GM23338 (cell line): ENCODE measurements around the gene IQGAP2. TPM values are rescaled to one million over a fixed set of nuclear protein-coding genes. Genes with fewer than 3 reads are reported as not detected.
A peak's percentile ranks its signal among the peaks of the same experiment; 100 is the strongest.

Experiments used
- ATAC-seq: fragments of 200-7000 bp; cut with Tn5 transposase; 3 replicates; pipeline ENCODE4 v1.9.1; 2020
- DNase-seq: peaks from one replicate; pipeline ENCODE4 v3.0.0-alpha.2; 2015; ENCODE audit warnings: low spot score
- H2AFZ ChIP-seq: fragments of 200-600 bp; sonication (generic); 2 replicates; pipeline ENCODE4 v1.8.0; 2016; ENCODE audit warnings: antibody characterized with exemption, mild to moderate bottlenecking, moderate library complexity
- H3F3A ChIP-seq: fragments of 200-600 bp; sonication (generic); replicated peaks from 2 replicates; pipeline ENCODE4 v1.8.0; 2017; ENCODE audit warnings: antibody characterized with exemption, mixed run types, low read depth
- H3K27ac ChIP-seq: fragments of 200-600 bp; sonication (generic); 2 replicates; pipeline ENCODE4 v1.6.1; 2016; ENCODE audit warnings: low read depth
- H3K27me3 ChIP-seq: fragments of 200-600 bp; sonication (generic); 2 replicates; pipeline ENCODE4 v1.8.0; 2016; ENCODE audit warnings: mild to moderate bottlenecking, mixed run types, moderate library complexity; ENCODE audit not compliant: insufficient read depth
- H3K36me3 ChIP-seq: fragments of 200-600 bp; sonication (generic); 2 replicates; pipeline ENCODE4 v1.8.0; 2016; ENCODE audit warnings: mild to moderate bottlenecking; ENCODE audit not compliant: insufficient read depth
- H3K4me1 ChIP-seq: fragments of 200-600 bp; sonication (generic); 2 replicates; pipeline ENCODE4 v1.8.0; 2016; ENCODE audit warnings: mild to moderate bottlenecking, moderate library complexity; ENCODE audit not compliant: insufficient read depth
- H3K4me2 ChIP-seq: fragments of 200-600 bp; sonication (generic); 2 replicates; pipeline ENCODE4 v1.7.1; 2017; ENCODE audit warnings: mixed run types
- H3K4me3 ChIP-seq: fragments of 200-600 bp; sonication (generic); 2 replicates; pipeline ENCODE4 v1.6.1; 2016; ENCODE audit warnings: mixed run types
- H3K79me2 ChIP-seq: fragments of 200-600 bp; sonication (generic); replicated peaks from 2 replicates; pipeline ENCODE4 v1.8.0; 2017; ENCODE audit warnings: mild to moderate bottlenecking; ENCODE audit not compliant: insufficient read depth
- H3K9me2 ChIP-seq: fragments of 200-600 bp; sonication (generic); 2 replicates; pipeline ENCODE4 v1.8.0; 2017; ENCODE audit not compliant: insufficient read depth
- H4K20me1 ChIP-seq: fragments of 200-600 bp; sonication (generic); replicated peaks from 2 replicates; pipeline ENCODE4 v1.8.0; 2017; ENCODE audit warnings: mild to moderate bottlenecking; ENCODE audit not compliant: insufficient read depth
- H3K27ac Mint-ChIP-seq: 2 replicates; pipeline ENCODE4 v1.8.0; 2020; ENCODE audit warnings: inconsistent platforms, mild to moderate bottlenecking, moderate library complexity, mixed read lengths
- H3K27me3 Mint-ChIP-seq: 3 replicates; pipeline ENCODE4 v1.8.0; 2022; ENCODE audit warnings: low read depth, mild to moderate bottlenecking, moderate library complexity, mixed read lengths, inconsistent platforms; ENCODE audit not compliant: insufficient read depth, poor library complexity
- H3K36me3 Mint-ChIP-seq: 3 replicates; pipeline ENCODE4 v1.8.0; 2021; ENCODE audit warnings: low read depth, mild to moderate bottlenecking, inconsistent platforms, moderate library complexity, mixed read lengths
- H3K4me1 Mint-ChIP-seq: 3 replicates; pipeline ENCODE4 v1.8.0; 2020; ENCODE audit warnings: mild to moderate bottlenecking, inconsistent platforms, mixed read lengths
- H3K4me3 Mint-ChIP-seq: 3 replicates; pipeline ENCODE4 v1.8.0; 2021; ENCODE audit warnings: moderate library complexity, mild to moderate bottlenecking, inconsistent platforms, mixed read lengths
- H3K9me3 Mint-ChIP-seq: 3 replicates; pipeline ENCODE4 v1.8.0; 2020; ENCODE audit warnings: moderate library complexity, mild to moderate bottlenecking, inconsistent platforms, mixed read lengths
- EZH2 ChIP-seq: fragments of 200-600 bp; sonication (generic); IDR thresholded peaks from one replicate; pipeline ENCODE4 v1.8.0; 2017; ENCODE audit warnings: antibody characterized with exemption, mild to moderate bottlenecking, low read depth; ENCODE audit not compliant: unreplicated experiment
- EZH2phosphoT487 ChIP-seq: fragments of 200-600 bp; sonication (generic); IDR thresholded peaks from one replicate; pipeline ENCODE4 v1.8.1; 2018; ENCODE audit warnings: antibody characterized with exemption; ENCODE audit not compliant: unreplicated experiment
- NANOG ChIP-seq: IDR thresholded peaks from 2 replicates; pipeline ENCODE4 v1.6.1; 2016; ENCODE audit warnings: antibody characterized with exemption, borderline replicate concordance
- POLR2AphosphoS5 ChIP-seq: IDR thresholded peaks from 2 replicates; pipeline ENCODE4 v1.6.1; 2016; ENCODE audit warnings: antibody characterized with exemption, low read depth
- REST ChIP-seq: IDR thresholded peaks from one replicate; pipeline ENCODE4 v1.6.1; 2018; ENCODE audit warnings: antibody characterized with exemption; ENCODE audit not compliant: unreplicated experiment
- ZNF114 ChIP-seq: fragments of 250-450 bp; sonication (Bioruptor Pico); IDR thresholded peaks from 2 replicates; pipeline ENCODE4 v1.5.0; 2020; ENCODE audit warnings: mild to moderate bottlenecking, moderate library complexity
- long read RNA-seq: library from polyadenylated mRNA; unstranded; transcript quantifications from one replicate; pipeline ENCODE4 v2.0.0, GENCODE V29; 2020; ENCODE audit not compliant: unreplicated experiment
- polyA plus RNA-seq: library from polyadenylated mRNA; unstranded; fragments of >200 nt; fragmentation: Nextera tagmentation; extraction: Ambion mirVana; gene quantifications from 2 replicates; pipeline ENCODE4 v1.2.1, GENCODE V29; 2016
- total RNA-seq: library from RNA; depleted of rRNA; stranded (reverse); fragments of >200 nt; shearing (Covaris generic); gene quantifications from 2 replicates; pipeline ENCODE4 v1.2.3, GENCODE V29; 2014; rRNA removed
- TF ChIP-seq, protein P1 (sequence below): IDR thresholded peaks from 2 replicates; pipeline ENCODE4 v1.6.1; 2016; ENCODE audit warnings: antibody characterized with exemption
- TF ChIP-seq, protein P2 (sequence below): fragments of 250-450 bp; sonication (Bioruptor Pico); IDR thresholded peaks from 2 replicates; pipeline ENCODE4 v1.5.0; 2020; ENCODE audit warnings: mild to moderate bottlenecking, moderate library complexity

Gene IQGAP2, protein sequence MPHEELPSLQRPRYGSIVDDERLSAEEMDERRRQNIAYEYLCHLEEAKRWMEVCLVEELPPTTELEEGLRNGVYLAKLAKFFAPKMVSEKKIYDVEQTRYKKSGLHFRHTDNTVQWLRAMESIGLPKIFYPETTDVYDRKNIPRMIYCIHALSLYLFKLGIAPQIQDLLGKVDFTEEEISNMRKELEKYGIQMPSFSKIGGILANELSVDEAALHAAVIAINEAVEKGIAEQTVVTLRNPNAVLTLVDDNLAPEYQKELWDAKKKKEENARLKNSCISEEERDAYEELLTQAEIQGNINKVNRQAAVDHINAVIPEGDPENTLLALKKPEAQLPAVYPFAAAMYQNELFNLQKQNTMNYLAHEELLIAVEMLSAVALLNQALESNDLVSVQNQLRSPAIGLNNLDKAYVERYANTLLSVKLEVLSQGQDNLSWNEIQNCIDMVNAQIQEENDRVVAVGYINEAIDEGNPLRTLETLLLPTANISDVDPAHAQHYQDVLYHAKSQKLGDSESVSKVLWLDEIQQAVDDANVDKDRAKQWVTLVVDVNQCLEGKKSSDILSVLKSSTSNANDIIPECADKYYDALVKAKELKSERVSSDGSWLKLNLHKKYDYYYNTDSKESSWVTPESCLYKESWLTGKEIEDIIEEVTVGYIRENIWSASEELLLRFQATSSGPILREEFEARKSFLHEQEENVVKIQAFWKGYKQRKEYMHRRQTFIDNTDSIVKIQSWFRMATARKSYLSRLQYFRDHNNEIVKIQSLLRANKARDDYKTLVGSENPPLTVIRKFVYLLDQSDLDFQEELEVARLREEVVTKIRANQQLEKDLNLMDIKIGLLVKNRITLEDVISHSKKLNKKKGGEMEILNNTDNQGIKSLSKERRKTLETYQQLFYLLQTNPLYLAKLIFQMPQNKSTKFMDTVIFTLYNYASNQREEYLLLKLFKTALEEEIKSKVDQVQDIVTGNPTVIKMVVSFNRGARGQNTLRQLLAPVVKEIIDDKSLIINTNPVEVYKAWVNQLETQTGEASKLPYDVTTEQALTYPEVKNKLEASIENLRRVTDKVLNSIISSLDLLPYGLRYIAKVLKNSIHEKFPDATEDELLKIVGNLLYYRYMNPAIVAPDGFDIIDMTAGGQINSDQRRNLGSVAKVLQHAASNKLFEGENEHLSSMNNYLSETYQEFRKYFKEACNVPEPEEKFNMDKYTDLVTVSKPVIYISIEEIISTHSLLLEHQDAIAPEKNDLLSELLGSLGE (N-terminal part only)
- total RNA-seq = 55.8 and 86.5 TPM in 2 replicates
- polyA plus RNA-seq = 57.3 and 60.0 TPM in 2 replicates
- long read RNA-seq, partial matches to known transcripts = 24 of 28 reads
- long read RNA-seq, other reads (novel, unspliced or antisense) = 4 of 28 reads

DNA sequence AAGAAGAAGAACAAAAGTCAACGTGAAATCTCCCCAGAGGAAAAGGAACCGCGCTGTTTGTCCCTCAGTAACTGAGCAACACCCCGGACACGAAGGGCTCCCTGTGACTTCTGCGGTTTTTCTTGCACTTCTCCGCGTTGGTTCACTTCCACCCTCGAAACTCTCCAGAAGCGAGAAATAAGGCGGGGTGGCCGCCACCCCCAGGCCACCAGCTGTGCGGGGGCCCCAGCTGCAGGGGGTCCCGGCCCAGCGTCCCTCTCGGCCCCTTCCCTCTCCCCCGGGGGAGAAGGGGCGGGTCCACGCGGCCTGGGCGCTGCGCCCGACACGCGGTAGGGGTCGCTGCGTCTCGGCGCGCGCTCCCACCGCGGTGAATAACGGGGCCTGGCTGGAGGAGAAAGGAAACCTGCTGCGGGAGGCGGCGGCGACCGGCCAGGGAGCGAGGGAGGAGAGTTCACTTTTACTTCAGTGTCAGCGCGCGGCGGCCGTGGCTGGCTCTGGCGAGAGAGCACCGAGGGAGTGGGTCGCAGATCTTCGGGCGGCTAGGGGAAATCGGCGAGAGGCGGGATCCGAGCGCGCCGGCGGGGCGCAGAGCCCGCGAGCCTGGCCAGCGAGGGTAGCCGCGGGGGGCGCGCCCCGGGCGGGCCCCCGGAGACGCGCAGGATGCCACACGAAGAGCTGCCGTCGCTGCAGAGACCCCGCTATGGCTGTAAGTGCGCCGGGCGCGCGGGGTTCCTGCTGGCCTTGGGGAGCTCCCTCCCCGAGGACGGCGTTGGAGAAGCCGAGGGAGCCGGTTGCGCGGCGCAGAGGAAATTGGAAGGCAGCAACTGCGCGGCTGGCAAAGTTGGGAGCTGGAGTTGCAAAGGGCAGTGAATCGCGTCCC, at the start of gene IQGAP2:
IQGAP2 (plus strand) TSS at position 400 of the 880 bp plus-strand sequence; CDS start at position 661, 261 bp downstream.
- Histone ChIP-seq H3K9me2 (no peaks in the 10 kb centered on the region; the same call in 1 of the 2 replicates), H3K27ac (peak within 1 kb of the TSS; percentile 69), H4K20me1 (0 out of 2 replicates have a peak, but pooled peaks cover 5% of the 10 kb centered on the region), H3K79me2 (peaks cover 41% of the 10 kb centered on the region), H3K36me3 (0 out of 2 replicates have a peak, but pooled peaks cover 4% of the 10 kb centered on the region), H3K27me3 (no peaks in the 10 kb centered on the region), H3K4me2 (peak within 1 kb of the TSS; percentile 80), H3K4me3 (peak within 1 kb of the TSS; percentile 90), H2AFZ (peak within 1 kb of the TSS; percentile 95), H3F3A (0 out of 2 replicates have a peak, but pooled peaks cover 4% of the 10 kb centered on the region), H3K4me1 (peaks cover 33% of the 10 kb centered on the region)
- Mint-ChIP-seq H3K27ac (peak within 1 kb of the TSS; percentile 84), H3K4me3 (peak within 1 kb of the TSS; percentile 91), H3K4me1 (peaks cover 45% of the 10 kb centered on the region), H3K9me3 (no peaks in the 10 kb centered on the region), H3K27me3 (peaks cover 13% of the 10 kb centered on the region), H3K36me3 (no peaks in the 10 kb centered on the region)
- ATAC-seq = peak; percentile 66
- DNase-seq = peak; percentile 73
- TF ChIP-seq, protein P1, sequence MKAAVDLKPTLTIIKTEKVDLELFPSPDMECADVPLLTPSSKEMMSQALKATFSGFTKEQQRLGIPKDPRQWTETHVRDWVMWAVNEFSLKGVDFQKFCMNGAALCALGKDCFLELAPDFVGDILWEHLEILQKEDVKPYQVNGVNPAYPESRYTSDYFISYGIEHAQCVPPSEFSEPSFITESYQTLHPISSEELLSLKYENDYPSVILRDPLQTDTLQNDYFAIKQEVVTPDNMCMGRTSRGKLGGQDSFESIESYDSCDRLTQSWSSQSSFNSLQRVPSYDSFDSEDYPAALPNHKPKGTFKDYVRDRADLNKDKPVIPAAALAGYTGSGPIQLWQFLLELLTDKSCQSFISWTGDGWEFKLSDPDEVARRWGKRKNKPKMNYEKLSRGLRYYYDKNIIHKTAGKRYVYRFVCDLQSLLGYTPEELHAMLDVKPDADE = no peak
- TF ChIP-seq ZNF114 (no peak), EZH2phosphoT487 (no peak), NANOG (no peak), REST (no peak), POLR2AphosphoS5 (peak; percentile 38; the same call in 1 of the 2 replicates), EZH2 (no peak)
- TF ChIP-seq, protein P2, sequence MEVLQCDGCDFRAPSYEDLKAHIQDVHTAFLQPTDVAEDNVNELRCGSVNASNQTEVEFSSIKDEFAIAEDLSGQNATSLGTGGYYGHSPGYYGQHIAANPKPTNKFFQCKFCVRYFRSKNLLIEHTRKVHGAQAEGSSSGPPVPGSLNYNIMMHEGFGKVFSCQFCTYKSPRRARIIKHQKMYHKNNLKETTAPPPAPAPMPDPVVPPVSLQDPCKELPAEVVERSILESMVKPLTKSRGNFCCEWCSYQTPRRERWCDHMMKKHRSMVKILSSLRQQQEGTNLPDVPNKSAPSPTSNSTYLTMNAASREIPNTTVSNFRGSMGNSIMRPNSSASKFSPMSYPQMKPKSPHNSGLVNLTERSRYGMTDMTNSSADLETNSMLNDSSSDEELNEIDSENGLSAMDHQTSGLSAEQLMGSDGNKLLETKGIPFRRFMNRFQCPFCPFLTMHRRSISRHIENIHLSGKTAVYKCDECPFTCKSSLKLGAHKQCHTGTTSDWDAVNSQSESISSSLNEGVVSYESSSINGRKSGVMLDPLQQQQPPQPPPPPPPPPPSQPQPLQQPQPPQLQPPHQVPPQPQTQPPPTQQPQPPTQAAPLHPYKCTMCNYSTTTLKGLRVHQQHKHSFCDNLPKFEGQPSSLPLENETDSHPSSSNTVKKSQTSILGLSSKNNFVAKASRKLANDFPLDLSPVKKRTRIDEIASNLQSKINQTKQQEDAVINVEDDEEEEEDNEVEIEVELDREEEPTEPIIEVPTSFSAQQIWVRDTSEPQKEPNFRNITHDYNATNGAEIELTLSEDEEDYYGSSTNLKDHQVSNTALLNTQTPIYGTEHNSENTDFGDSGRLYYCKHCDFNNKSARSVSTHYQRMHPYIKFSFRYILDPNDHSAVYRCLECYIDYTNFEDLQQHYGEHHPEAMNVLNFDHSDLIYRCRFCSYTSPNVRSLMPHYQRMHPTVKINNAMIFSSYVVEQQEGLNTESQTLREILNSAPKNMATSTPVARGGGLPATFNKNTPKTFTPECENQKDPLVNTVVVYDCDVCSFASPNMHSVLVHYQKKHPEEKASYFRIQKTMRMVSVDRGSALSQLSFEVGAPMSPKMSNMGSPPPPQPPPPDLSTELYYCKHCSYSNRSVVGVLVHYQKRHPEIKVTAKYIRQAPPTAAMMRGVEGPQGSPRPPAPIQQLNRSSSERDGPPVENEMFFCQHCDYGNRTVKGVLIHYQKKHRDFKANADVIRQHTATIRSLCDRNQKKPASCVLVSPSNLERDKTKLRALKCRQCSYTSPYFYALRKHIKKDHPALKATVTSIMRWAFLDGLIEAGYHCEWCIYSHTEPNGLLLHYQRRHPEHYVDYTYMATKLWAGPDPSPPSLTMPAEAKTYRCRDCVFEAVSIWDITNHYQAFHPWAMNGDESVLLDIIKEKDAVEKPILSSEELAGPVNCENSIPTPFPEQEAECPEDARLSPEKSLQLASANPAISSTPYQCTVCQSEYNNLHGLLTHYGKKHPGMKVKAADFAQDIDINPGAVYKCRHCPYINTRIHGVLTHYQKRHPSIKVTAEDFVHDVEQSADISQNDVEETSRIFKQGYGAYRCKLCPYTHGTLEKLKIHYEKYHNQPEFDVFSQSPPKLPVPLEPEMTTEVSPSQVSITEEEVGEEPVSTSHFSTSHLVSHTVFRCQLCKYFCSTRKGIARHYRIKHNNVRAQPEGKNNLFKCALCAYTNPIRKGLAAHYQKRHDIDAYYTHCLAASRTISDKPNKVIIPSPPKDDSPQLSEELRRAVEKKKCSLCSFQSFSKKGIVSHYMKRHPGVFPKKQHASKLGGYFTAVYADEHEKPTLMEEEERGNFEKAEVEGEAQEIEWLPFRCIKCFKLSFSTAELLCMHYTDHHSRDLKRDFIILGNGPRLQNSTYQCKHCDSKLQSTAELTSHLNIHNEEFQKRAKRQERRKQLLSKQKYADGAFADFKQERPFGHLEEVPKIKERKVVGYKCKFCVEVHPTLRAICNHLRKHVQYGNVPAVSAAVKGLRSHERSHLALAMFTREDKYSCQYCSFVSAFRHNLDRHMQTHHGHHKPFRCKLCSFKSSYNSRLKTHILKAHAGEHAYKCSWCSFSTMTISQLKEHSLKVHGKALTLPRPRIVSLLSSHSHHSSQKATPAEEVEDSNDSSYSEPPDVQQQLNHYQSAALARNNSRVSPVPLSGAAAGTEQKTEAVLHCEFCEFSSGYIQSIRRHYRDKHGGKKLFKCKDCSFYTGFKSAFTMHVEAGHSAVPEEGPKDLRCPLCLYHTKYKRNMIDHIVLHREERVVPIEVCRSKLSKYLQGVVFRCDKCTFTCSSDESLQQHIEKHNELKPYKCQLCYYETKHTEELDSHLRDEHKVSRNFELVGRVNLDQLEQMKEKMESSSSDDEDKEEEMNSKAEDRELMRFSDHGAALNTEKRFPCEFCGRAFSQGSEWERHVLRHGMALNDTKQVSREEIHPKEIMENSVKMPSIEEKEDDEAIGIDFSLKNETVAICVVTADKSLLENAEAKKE (CRISPR knock-in tag) = no peak
